Gastroesophageal sphincter (tissue), 2 donors: ENCODE measurements around the gene REM1.

Source experiments
- POLR2A ChIP-seq, 2 donors: fragments of 450-650 bp; IDR thresholded peaks; one replicate each; pipeline ENCODE4 v1.6.1; 2017; ENCODE audit warnings: antibody characterized with exemption in 2 of 2, mild to moderate bottlenecking in 2 of 2, moderate library complexity in 1 of 2
- POLR2AphosphoS5 ChIP-seq: sonication (generic); formaldehyde crosslinking; IDR thresholded peaks from one replicate; pipeline ENCODE4 v1.6.1; 2017; ENCODE audit warnings: antibody characterized with exemption

DNA sequence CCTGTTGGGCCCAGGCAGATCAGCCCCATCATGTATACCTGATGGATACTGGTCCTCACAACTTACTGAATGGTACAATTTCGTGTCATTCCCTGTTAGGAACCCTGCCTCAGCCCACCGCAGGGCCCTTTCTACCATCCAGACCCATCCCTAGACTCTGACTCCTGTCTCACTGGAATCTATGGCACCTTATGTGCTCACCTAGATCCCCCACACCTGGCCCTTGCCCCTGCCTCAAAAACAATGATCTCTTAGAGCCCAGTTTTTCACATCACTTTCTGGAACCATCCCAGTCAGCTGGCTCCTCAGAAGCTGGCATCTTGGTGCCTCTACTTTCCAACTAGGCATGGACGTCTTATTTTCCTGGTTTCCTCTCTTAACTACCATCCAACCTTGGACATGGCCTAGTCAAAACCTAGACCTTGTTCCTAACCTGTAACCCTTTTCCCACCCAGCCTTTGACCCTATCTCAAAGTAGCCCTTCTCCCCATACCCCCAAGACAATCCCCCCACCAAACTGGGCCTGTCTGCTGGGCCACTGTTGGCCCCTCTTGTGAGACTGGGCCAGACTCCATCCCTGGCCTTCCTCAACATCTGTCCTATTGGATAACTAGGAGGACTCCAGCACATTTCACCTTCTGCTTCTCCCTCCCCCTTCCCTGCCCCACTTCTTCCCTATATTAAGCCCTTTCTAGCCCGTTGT is 40.1 kb downstream of the REM1 start:
- TF ChIP-seq POLR2AphosphoS5 (no peak), POLR2A (IDR thresholded peaks at IDR 0.05) (no peak)
